Endothelial cell of umbilical vein (primary cell): ENCODE results near the gene ZNF791. TPM values are rescaled to one million over a fixed set of nuclear protein-coding genes. Genes with fewer than 3 reads are reported as not detected.
A peak's percentile ranks its signal among the peaks of the same experiment; 100 is the strongest.
"Not testable (repeated sequence)": the region's sequence is repeated elsewhere in the genome, so short reads cannot be mapped to it uniquely, and the experiment has no call there.

Experiments used
- BruUV-seq: library from RNA; stranded (reverse); fragments of 400-500 nt; replicated peaks from 2 replicates; lab custom pipeline; 2021; lab: Mats Ljungman, UMichigan
- CTCF ChIA-PET: fragments of 300-600, 350-600 bp; sonication (Branson Sonifier 250); formaldehyde crosslinking; loops from one replicate; lab custom pipeline; 2021; ENCODE audit warnings: antibody characterized with exemption, inconsistent platforms; lab: Charles Lee
- POLR2A ChIA-PET: fragments of 300-600, 350-600 bp; sonication (Branson Sonifier 250); formaldehyde crosslinking; loops from one replicate; lab custom pipeline; 2021; ENCODE audit warnings: antibody characterized with exemption, inconsistent platforms; lab: Charles Lee
- DNase-seq: peaks from one replicate; pipeline ENCODE4 v3.0.0-alpha.2; 2011; ENCODE audit warnings: low read depth, low spot score
- FAIRE-seq: peaks from 2 replicates; lab custom pipeline; 2011; peaks lifted over from hg19 to GRCh38; lab: Jason Lieb, UNC
- H2AFZ ChIP-seq: 2 replicates; pipeline ENCODE4 v1.6.0; 2012; ENCODE audit warnings: low read depth, low read length, control low read depth, inconsistent platforms
- H3K27ac ChIP-seq: 2 replicates; pipeline ENCODE4 v1.5.1; 2011; ENCODE audit warnings: low read depth, mild to moderate bottlenecking, control low read depth, low read length, moderate library complexity; ENCODE audit not compliant: insufficient read depth
- H3K27me3 ChIP-seq, 2 experiments: 2 replicates each; pipeline versions ENCODE4 v1.6.0 to v1.6.1; 2011; ENCODE audit warnings: low read length in 2 of 2, mixed read lengths in 1 of 2; ENCODE audit not compliant: control insufficient read depth in 2 of 2, insufficient read depth in 2 of 2
- H3K36me3 ChIP-seq, 2 experiments: 2 replicates in 1 of 2; 3 replicates in 1 of 2; pipeline ENCODE4 v1.5.1; 2011; ENCODE audit warnings: low read length in 2 of 2, mild to moderate bottlenecking in 1 of 2, moderate library complexity in 1 of 2; ENCODE audit not compliant: control insufficient read depth in 2 of 2, insufficient read depth in 2 of 2; ENCODE audit errors: extremely low read depth in 1 of 2
- H3K4me1 ChIP-seq: 3 replicates; pipeline ENCODE4 v1.5.1; 2011; ENCODE audit warnings: mild to moderate bottlenecking, low read length; ENCODE audit not compliant: control insufficient read depth, insufficient read depth; ENCODE audit errors: extremely low read depth
- H3K4me2 ChIP-seq: 2 replicates; pipeline ENCODE4 v1.6.1; 2011; ENCODE audit warnings: low read length, control low read depth, mixed read lengths; ENCODE audit not compliant: insufficient read depth
- H3K4me3 ChIP-seq, 3 experiments: fragments of 200-600 bp in 1 of 3; sonication (generic), shearing (Covaris generic) in 1 of 3; replicated peaks in 1 of 3; 2 replicates each; pipeline ENCODE4 v1.5.1; 2011 to 2016; ENCODE audit warnings: control low read depth in 3 of 3, low read length in 3 of 3, mild to moderate bottlenecking in 2 of 3, inconsistent platforms in 1 of 3, low read depth in 1 of 3, moderate library complexity in 1 of 3; ENCODE audit not compliant: insufficient read depth in 1 of 3
- H3K79me2 ChIP-seq: 2 replicates; pipeline ENCODE4 v1.6.0; 2012; ENCODE audit warnings: low read length, inconsistent platforms; ENCODE audit not compliant: control insufficient read depth, insufficient read depth
- H3K9ac ChIP-seq: replicated peaks from 2 replicates; pipeline ENCODE3; 2011; ENCODE audit warnings: low read length, control low read depth; ENCODE audit not compliant: insufficient read depth; ENCODE audit errors: extremely low read depth
- H3K9me1 ChIP-seq: replicated peaks from 3 replicates; pipeline ENCODE4 v1.6.0; 2011; ENCODE audit warnings: mild to moderate bottlenecking, low read length; ENCODE audit not compliant: control insufficient read depth, insufficient read depth; ENCODE audit errors: extremely low read depth
- H3K9me3 ChIP-seq: replicated peaks from 2 replicates; pipeline ENCODE4 v1.5.1; 2012; ENCODE audit warnings: low read length, inconsistent platforms; ENCODE audit not compliant: control insufficient read depth, insufficient read depth
- H4K20me1 ChIP-seq: replicated peaks from 2 replicates; pipeline ENCODE3; 2011; ENCODE audit warnings: mild to moderate bottlenecking, low read length; ENCODE audit not compliant: control insufficient read depth, insufficient read depth; ENCODE audit errors: extremely low read depth
- CTCF ChIP-seq, 2 donors: IDR thresholded peaks; 1 replicate in 1 of 2; 2 replicates in 1 of 2; pipeline ENCODE4 v1.5.1; 2011; ENCODE audit warnings: low read length in 2 of 2, mild to moderate bottlenecking in 2 of 2, moderate library complexity in 2 of 2, control low read depth in 1 of 2, inconsistent platforms in 1 of 2, low read depth in 1 of 2; ENCODE audit not compliant: insufficient read depth in 1 of 2; ENCODE audit errors: extremely low read depth in 1 of 2
- EZH2 ChIP-seq: IDR thresholded peaks from 2 replicates; pipeline ENCODE4 v1.6.1; 2012; ENCODE audit warnings: borderline replicate concordance, low read depth, mild to moderate bottlenecking, moderate library complexity, low read length, inconsistent platforms; ENCODE audit not compliant: severe bottlenecking
- FOS ChIP-seq: IDR thresholded peaks from 2 replicates; pipeline ENCODE4 v1.6.1; 2011; ENCODE audit warnings: mild to moderate bottlenecking, low read length, moderate library complexity, borderline replicate concordance; ENCODE audit not compliant: insufficient read depth
- GATA2 ChIP-seq: IDR thresholded peaks from 2 replicates; pipeline ENCODE4 v1.7.0; 2011; ENCODE audit warnings: low read depth, mild to moderate bottlenecking, moderate library complexity, mixed read lengths, low read length; ENCODE audit not compliant: insufficient read length, insufficient read depth
- MYC ChIP-seq: IDR thresholded peaks from one replicate; pipeline ENCODE4 v1.6.1; 2011; ENCODE audit warnings: mild to moderate bottlenecking, low read depth, low read length
- POLR2A ChIP-seq: IDR thresholded peaks from 2 replicates; pipeline ENCODE4 v1.6.1; 2012; ENCODE audit warnings: low read depth, mild to moderate bottlenecking, control low read depth, low read length
- dilution Hi-C: fragments of 300-500 bp; cut with MboI; formaldehyde crosslinking; loops from one replicate; pipeline ENCODE4 v1.15.0; 2019; ENCODE audit warnings: low sequenced_read_pairs; ENCODE audit not compliant: extremely low pct_ligation_motif_present
- intact Hi-C: fragments of 100-400 bp; cut with micrococcal nuclease; formaldehyde crosslinking; loops from one replicate; pipeline ENCODE4 v1.10.0; 2022
- polyA plus RNA-seq, 4 experiments: library from polyadenylated mRNA; depleted of rRNA in 3 of 4; stranded (reverse) in 3 of 4; unstranded in 1 of 4; fragments of >200 nt; gene quantifications; 2 replicates each; pipeline versions ENCODE4 v1.2.1 to v1.2.3, GENCODE V29; 2011 to 2012; ENCODE audit warnings: missing spikeins in 1 of 4
- total RNA-seq: library from RNA; stranded (reverse); gene quantifications from 2 replicates; pipeline ENCODE4 v1.2.3, GENCODE V29; 2021

The ZNF791 gene
- total and polyA plus RNA-seq, 2 donors (not counting 3 experiments of a cell fraction or from before 2014, with no cell fraction given) = 8.3 to 21.8 TPM

GRCh38 chr19:12611361-12611699 lies 610 bp downstream of the ZNF791 start:
- CTCF ChIA-PET = interaction anchor here (0.9 to 1.4 kb wide), 9 partner anchors 16 to 687 kb away, joined by 3 to 13 read pairs (median 3); no protein-coding TSS in a partner anchor
- peaks cover 13% of the 10 kb centered on the region for H3K4me1 ChIP-seq
- peak; percentile 73 for FAIRE-seq
- peak overlapping the region; percentile 91 for H3K9ac ChIP-seq
- H3K9me3 ChIP-seq = no peaks in the 10 kb centered on the region
- H3K79me2 ChIP-seq = peaks cover 42% of the 10 kb centered on the region
- no peaks in the 10 kb centered on the region for H3K27me3 ChIP-seq
- POLR2A ChIA-PET = interaction anchor here (1.3 kb wide), 1 partner anchor 35 kb away, joined by 4 read pairs; no protein-coding TSS in a partner anchor
- H3K9me1 ChIP-seq = no peaks in the 10 kb centered on the region
- peak overlapping the region; percentile 99 for H3K4me2 ChIP-seq
- peak overlapping the region; percentile 83 to 97 (median 91) for H3K4me3 ChIP-seq
- peak overlapping the region; percentile 91 for H3K27ac ChIP-seq
- peak; percentile 74 for DNase-seq
- no peaks in the 10 kb centered on the region for H4K20me1 ChIP-seq
- peaks cover 3 to 15% of the 10 kb centered on the region in 2 experiments for H3K36me3 ChIP-seq
- no TSS peak for BruUV-seq
- intact Hi-C loops = loop anchor here (2.0 to 10.0 kb wide), 2 partner anchors 123 to 171 kb away; partner anchors contain the start of genes GET3, TRIR and ZNF443
- dilution Hi-C loops = no loop called here
- peak overlapping the region; percentile 30 for H2AFZ ChIP-seq
- no peak for TF ChIP-seq MYC
- TF ChIP-seq POLR2A = peak; percentile 1
- no peak for TF ChIP-seq GATA2

- no peak overlapping the region for H3K27ac ChIP-seq
- no peak overlapping the region for H3K4me2 ChIP-seq
- H4K20me1 ChIP-seq = no peaks in the 10 kb centered on the region
- dilution Hi-C loops = no loop called here
- H3K9ac ChIP-seq = no peak overlapping the region
- H3K36me3 ChIP-seq = peaks cover 3 to 8% of the 10 kb centered on the region in 2 experiments
- DNase-seq (no peak), FAIRE-seq (no peak)
- no peak for TF ChIP-seq MYC
- TF ChIP-seq EZH2 = no peak
- no peak for TF ChIP-seq CTCF (IDR thresholded peaks at IDR 0.05; ENCODE audit: extremely low read depth in 1 of 2, insufficient read depth in 1 of 2, low read depth in 1 of 2, low read length in 2 of 2)
- TF ChIP-seq FOS = no peak
- H2AFZ ChIP-seq = no peak overlapping the region
- no peaks in the 10 kb centered on the region for H3K9me3 ChIP-seq
- no peaks in the 10 kb centered on the region for H3K9me1 ChIP-seq
- intact Hi-C loops = loop anchor here (10.0 kb wide), 1 partner anchor 117 kb away; the partner anchor contains the start of genes GET3 and TRIR
- no peaks in the 10 kb centered on the region for H3K4me1 ChIP-seq
- BruUV-seq = no TSS peak
- ChIA-PET POLR2A (no interaction called here), CTCF (interaction anchor here (1.5 kb wide), 1 partner anchor 22 kb away, joined by 3 read pairs; no protein-coding TSS in a partner anchor)
- peaks cover 68% of the 10 kb centered on the region for H3K79me2 ChIP-seq
- H3K27me3 ChIP-seq = no peaks in the 10 kb centered on the region
- no peak overlapping the region for H3K4me3 ChIP-seq
These were observed 6.9 kb downstream of the ZNF791 start for GRCh38 chr19:12617646-12618045.

- H3K27ac ChIP-seq, H3K9me1 ChIP-seq, H3K4me1 ChIP-seq, BruUV-seq, POLR2A ChIA-PET, H4K20me1 ChIP-seq, DNase-seq, H2AFZ ChIP-seq, intact Hi-C loops, H3K4me3 ChIP-seq, H3K36me3 ChIP-seq, H3K27me3 ChIP-seq, H3K9me3 ChIP-seq, dilution Hi-C loops, CTCF ChIA-PET, FAIRE-seq, H3K4me2 ChIP-seq, H3K9ac ChIP-seq: not testable (repeated sequence)
- H3K79me2 ChIP-seq = peaks cover 49% of the 10 kb centered on the region
These were observed 10.7 kb downstream of the ZNF791 start for GRCh38 chr19:12621253-12622024.
